ENCODE results near the gene MRPL38. TPM values are rescaled to one million over a fixed set of nuclear protein-coding genes. Genes with fewer than 3 reads are reported as not detected.

MRPL38 gene
- total RNA-seq, 2 donors from 2014 or later, result 73.7 to 83.4 TPM

DNA sequence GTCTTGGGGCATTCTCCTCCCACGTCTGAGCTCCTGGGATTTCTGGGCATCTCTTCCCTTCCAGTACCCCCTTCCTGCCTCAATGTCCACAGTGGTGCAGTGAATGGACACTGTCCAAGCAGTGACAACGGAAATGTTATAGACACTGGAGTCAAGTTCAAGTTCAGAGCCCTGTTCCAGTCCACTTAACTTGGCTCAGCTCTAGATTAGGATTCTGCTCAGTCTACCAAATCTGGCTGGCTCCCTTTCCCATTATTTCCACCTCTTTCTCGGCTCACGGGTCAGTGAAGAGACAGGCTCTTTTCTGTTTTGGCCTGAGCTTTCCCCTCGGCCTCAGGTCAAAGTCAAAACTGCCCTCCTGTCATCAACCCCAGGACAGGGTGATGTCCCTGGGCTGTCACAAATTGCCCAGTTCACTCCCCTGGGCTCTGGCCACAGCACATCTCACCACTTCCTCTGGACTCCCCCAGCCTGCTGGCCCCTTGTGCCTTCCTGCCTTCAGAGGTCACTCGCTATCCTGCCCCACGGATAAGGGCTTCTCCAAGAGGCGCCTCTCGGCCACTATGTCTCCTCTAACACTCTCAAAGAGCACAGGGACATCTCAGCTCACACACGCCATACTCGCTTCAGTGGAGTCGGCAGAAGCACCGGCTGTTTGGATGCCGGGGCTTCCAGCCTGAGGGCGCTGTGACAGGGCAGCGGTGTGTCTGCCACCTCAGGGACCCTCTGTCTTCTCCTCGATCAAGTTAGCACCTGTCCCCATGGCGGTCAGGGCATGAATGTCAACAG, 17.7 kb upstream of the MRPL38 start:
- ATAC-seq (peak; percentile 36 to 41), DNase-seq (no peak)
- intact Hi-C loops (cut with DNase I), result no loop called here

DNA sequence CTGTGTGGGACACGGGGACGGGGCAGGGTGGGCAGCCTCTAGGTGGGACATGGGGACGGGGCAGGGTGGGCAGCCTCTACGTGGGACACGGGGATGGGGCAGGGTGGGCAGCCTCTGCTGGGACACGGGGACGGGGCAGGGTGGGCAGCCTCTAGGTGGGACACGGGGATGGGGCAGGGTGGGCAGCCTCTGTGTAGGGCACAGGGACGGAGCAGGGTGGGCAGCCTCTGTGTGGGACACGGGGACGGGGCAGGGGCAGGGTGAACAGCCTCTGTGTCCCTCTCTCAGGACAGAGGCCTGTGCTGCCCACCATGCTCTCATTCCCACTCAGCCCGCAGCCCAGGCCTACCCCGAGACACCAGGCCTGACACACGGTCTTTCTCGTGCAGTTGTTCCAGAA, 16.9 kb upstream of the MRPL38 start:
- intact Hi-C loops (cut with DNase I), result no loop called here
- ATAC-seq (no peak), DNase-seq (no peak)

- DNase-seq, result no peak
- intact Hi-C loops (cut with DNase I), result no loop called here
- no peak for ATAC-seq
These were observed 15.4 kb upstream of the MRPL38 start for GRCh38 chr17:75920045-75920560.

- no peak for ATAC-seq
- no peak for DNase-seq
- intact Hi-C loops (cut with DNase I), result no loop called here
These were observed 14.9 kb upstream of the MRPL38 start for GRCh38 chr17:75919611-75920010.

- intact Hi-C loops (cut with DNase I), result no loop called here
- no peak for ATAC-seq
- no peak for DNase-seq
These were observed 13.3 kb upstream of the MRPL38 start for GRCh38 chr17:75917917-75918445.

GRCh38 chr17:75917141-75917916, 12.6 kb upstream of the MRPL38 start:
- no peak for ATAC-seq
- intact Hi-C loops (cut with DNase I), result no loop called here
- DNase-seq, result no peak

DNA sequence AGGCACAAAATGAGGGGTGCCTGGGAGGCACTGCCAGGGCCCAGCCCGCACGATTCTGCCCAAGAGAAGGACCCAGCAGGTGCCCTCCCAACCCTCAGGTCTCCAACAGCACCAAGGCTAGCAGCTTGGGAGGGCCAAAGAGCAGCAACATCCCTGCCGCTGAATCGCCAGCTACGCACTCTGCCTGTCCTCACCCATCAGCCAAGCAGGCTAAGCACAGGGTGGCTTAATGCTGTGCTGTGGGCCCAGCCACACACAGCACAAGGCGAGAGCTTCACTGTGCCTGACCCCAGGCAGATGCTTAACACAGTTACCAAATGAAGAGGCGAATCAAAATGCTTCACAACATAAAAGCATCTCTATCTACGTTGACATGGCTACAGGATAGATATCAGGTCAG, 10.6 kb upstream of the MRPL38 start:
- intact Hi-C loops (cut with DNase I), result no loop called here
- no peak for ATAC-seq
- no peak for DNase-seq

GRCh38 chr17:75914643-75915267, 10.1 kb upstream of the MRPL38 start:
- ATAC-seq (no peak), DNase-seq (no peak)
- intact Hi-C loops (cut with DNase I), result no loop called here

GRCh38 chr17:75913537-75914210, 9.0 kb upstream of the MRPL38 start:
- intact Hi-C loops (cut with DNase I), result no loop called here
- no peak for ATAC-seq
- no peak for DNase-seq

- DNase-seq (no peak), ATAC-seq (peak in 1 of 2 donors; percentile 57)
- intact Hi-C loops (cut with DNase I), result no loop called here
These were observed 6.0 kb upstream of the MRPL38 start for GRCh38 chr17:75910699-75911098.

GRCh38 chr17:75909812-75910274, 5.2 kb upstream of the MRPL38 start:
- peak; percentile 76 for DNase-seq
- intact Hi-C loops (cut with DNase I), result loop anchor here in 1 of 2 donors (5.0 kb wide), 1 partner anchor 97 kb away; no protein-coding TSS in a partner anchor
- ATAC-seq, result peak; percentile 76 to 88

DNA sequence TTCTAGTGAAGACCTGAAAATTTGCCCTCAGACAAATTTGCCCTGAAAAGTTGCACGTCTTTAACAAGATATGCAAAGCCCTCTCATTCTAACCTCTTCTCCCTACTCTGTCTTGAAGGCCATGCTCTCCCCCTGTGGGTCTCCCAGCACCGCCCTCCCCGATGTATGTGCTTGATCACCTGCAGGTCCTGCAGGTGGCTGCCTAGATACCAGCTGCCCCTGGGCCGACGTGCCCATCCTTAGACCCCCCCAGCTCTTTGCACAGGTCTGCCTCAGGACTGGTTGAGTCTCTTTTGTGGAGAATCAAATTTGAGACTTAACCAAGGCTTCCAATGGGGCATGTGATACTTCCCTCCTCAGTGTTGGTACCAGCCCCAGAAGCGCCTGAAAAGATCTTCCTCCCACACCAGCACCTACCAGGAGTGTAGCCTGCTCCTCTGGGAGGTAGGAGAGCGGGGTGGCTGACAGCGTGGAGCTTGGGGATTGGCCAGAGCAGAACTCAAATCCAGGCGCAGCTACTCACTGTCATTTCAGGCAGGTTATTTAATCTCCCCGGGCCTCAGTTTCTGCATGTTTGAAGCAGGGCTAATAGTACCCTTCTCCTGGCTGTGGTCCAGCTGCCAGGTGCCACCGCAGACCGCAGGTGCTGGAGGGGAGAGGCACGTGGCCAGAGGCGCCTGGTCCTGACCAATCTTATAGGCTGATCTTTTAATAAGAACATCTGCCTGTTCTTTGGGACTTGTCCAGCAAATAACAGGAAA, 4.5 kb upstream of the MRPL38 start:
- intact Hi-C loops (cut with DNase I), result loop anchor here in 1 of 2 donors (5.0 kb wide), 1 partner anchor 98 kb away; no protein-coding TSS in a partner anchor
- DNase-seq (no peak), ATAC-seq (no peak)

- ATAC-seq (peak; percentile 34 to 42), DNase-seq (peak; percentile 73)
- intact Hi-C loops (cut with DNase I), result loop anchor here in 1 of 2 donors (5.0 kb wide), 1 partner anchor 99 kb away; no protein-coding TSS in a partner anchor
These were observed 3.5 kb upstream of the MRPL38 start for GRCh38 chr17:75908201-75908600.

DNA sequence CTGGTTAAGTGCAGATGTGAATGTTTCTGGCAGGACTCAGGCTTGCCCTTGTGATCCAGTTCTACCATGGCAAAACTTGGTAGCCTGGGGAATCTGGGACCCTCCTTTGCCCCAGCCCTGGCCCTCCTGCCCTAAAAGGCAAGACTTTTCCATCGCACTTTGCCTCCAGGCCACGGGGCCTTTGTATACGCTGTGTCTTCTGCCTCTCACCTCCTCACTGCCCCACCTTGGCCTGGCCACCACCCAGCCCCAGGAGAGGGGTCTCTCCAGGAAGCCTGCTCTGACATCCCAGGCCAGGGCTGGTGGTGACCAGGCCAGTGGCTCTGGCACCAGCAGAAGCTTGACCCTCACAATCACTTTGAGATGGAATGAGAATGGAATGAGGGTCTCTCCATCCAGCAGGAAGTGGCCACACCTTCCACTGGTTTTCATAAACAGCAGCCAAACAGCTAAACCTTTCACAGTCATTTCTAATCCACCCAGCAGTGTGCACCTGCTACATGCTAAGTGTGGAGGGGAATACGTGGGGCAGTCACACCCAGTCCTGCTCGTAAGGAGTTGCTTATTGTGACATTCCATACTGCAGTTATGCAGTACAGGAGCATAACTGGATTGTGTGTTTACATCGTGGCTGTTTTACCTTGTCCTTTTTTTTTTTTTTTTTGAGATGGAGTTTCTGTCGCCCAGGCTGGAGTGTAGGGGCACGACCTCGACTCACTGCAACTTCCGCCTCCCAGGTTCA, 1.6 kb upstream of the MRPL38 start:
- intact Hi-C loops (cut with DNase I), result loop anchor here in 1 of 2 donors (5.0 kb wide), 1 partner anchor 101 kb away; no protein-coding TSS in a partner anchor
- ATAC-seq (no peak), DNase-seq (no peak)

GRCh38 chr17:75902406-75902805, 2.3 kb downstream of the MRPL38 start:
- no peak for ATAC-seq

GRCh38 chr17:75901727-75902126, 3.0 kb downstream of the MRPL38 start:
- intact Hi-C loops (cut with DNase I), result no loop called here
- ATAC-seq (no peak), DNase-seq (no peak)

More at GRCh38 chr17:75902406-75902805, 2.3 kb downstream of the MRPL38 start:
- no peak for DNase-seq
- intact Hi-C loops (cut with DNase I), result no loop called here
